WERI-Rb-1 (cell line): ENCODE data around the gene SPTLC2.

Source experiments
- DNase-seq: peaks from one replicate; pipeline ENCODE4 v3.0.0-alpha.2; 2020
- H3K27ac ChIP-seq: fragments of 250-450 bp; sonication (Bioruptor Pico); 2 replicates; pipeline ENCODE4 v1.5.1; 2020; ENCODE audit warnings: mild to moderate bottlenecking, moderate library complexity
- H3K27me3 ChIP-seq: fragments of 250-450 bp; sonication (Bioruptor Pico); 2 replicates; pipeline ENCODE4 v1.5.1; 2021; ENCODE audit warnings: mild to moderate bottlenecking, low read depth, moderate library complexity; ENCODE audit not compliant: insufficient read depth, severe bottlenecking
- H3K36me3 ChIP-seq: fragments of 250-450 bp; sonication (Bioruptor Pico); 2 replicates; pipeline ENCODE4 v1.5.1; 2020; ENCODE audit warnings: mild to moderate bottlenecking, moderate library complexity
- H3K4me3 ChIP-seq: 2 replicates; pipeline ENCODE4 v1.5.1; 2011; ENCODE audit warnings: low read depth, mild to moderate bottlenecking, control low read depth, low read length
- H3K9me3 ChIP-seq: fragments of 250-450 bp; sonication (Bioruptor Pico); 2 replicates; pipeline ENCODE4 v1.5.1; 2021; ENCODE audit warnings: mild to moderate bottlenecking, moderate library complexity; ENCODE audit not compliant: severe bottlenecking
- CTCF ChIP-seq: IDR thresholded peaks from 2 replicates; pipeline ENCODE4 v1.5.1; 2011; ENCODE audit warnings: low read depth, mild to moderate bottlenecking, control low read depth, inconsistent platforms, low read length

The SPTLC2 gene

GRCh38 chr14:77524536-77524935 is 91.9 kb downstream of the SPTLC2 start:
- H3K27me3 ChIP-seq: no peaks in the 10 kb centered on the region

GRCh38 chr14:77523109-77523508 is 93.3 kb downstream of the SPTLC2 start:
- no peak for TF ChIP-seq CTCF
- Histone ChIP-seq H3K36me3 (peaks cover 6% of the 10 kb centered on the region), H3K4me3 (no peak overlapping the region), H3K27ac (no peak overlapping the region), H3K9me3 (no peaks in the 10 kb centered on the region), H3K27me3 (no peaks in the 10 kb centered on the region)
- no peak for DNase-seq

More at GRCh38 chr14:77524536-77524935, 91.9 kb downstream of the SPTLC2 start:
- no peak for DNase-seq
- no peak overlapping the region for H3K27ac ChIP-seq
- no peaks in the 10 kb centered on the region for H3K9me3 ChIP-seq
- H3K4me3 ChIP-seq: no peak overlapping the region
- TF ChIP-seq CTCF: no peak
- H3K36me3 ChIP-seq: peaks cover 6% of the 10 kb centered on the region

- no peaks in the 10 kb centered on the region for H3K9me3 ChIP-seq
- H3K4me3 ChIP-seq: no peak overlapping the region
- H3K36me3 ChIP-seq: peaks cover 17% of the 10 kb centered on the region
- no peak for DNase-seq
- no peaks in the 10 kb centered on the region for H3K27me3 ChIP-seq
- H3K27ac ChIP-seq: no peak overlapping the region
- no peak for TF ChIP-seq CTCF
These were observed 95.9 kb downstream of the SPTLC2 start for GRCh38 chr14:77520555-77520954.

- H3K27ac ChIP-seq: no peak overlapping the region
- DNase-seq: no peak
- TF ChIP-seq CTCF: no peak
- H3K36me3 ChIP-seq: peaks cover 14% of the 10 kb centered on the region
- H3K27me3 ChIP-seq: no peaks in the 10 kb centered on the region
- H3K4me3 ChIP-seq: no peak overlapping the region
- no peaks in the 10 kb centered on the region for H3K9me3 ChIP-seq
These were observed 100.3 kb downstream of the SPTLC2 start for GRCh38 chr14:77516126-77516525.

- TF ChIP-seq CTCF: no peak
- Histone ChIP-seq H3K27ac (no peak overlapping the region), H3K27me3 (no peaks in the 10 kb centered on the region), H3K36me3 (no peaks in the 10 kb centered on the region; the same call in none of the 2 replicates), H3K4me3 (no peak overlapping the region), H3K9me3 (no peaks in the 10 kb centered on the region)
- no peak for DNase-seq
These were observed 104.8 kb downstream of the SPTLC2 start for GRCh38 chr14:77511486-77512162.

GRCh38 chr14:77509366-77509765 is 107.1 kb downstream of the SPTLC2 start:
- H3K27ac ChIP-seq: no peak overlapping the region

More at GRCh38 chr14:77509366-77509765, 107.1 kb downstream of the SPTLC2 start:
- H3K9me3 ChIP-seq: no peaks in the 10 kb centered on the region
- no peaks in the 10 kb centered on the region; the same call in 1 of the 2 replicates for H3K36me3 ChIP-seq
- no peak for TF ChIP-seq CTCF
- no peak overlapping the region for H3K4me3 ChIP-seq
- H3K27me3 ChIP-seq: no peaks in the 10 kb centered on the region
- DNase-seq: no peak
